Testis (tissue), 2 donors: Measurements from ENCODE around the gene NFIA.

Source experiments
- CTCF ChIP-seq, 3 experiments: fragments of 450-650 bp in 2 of 3; fragments of 200-600 bp in 1 of 3; sonication (generic) in 1 of 3; IDR thresholded peaks; one replicate each; pipeline ENCODE4 v1.5.1; 2016 to 2019; ENCODE audit warnings: antibody characterized with exemption in 3 of 3, mild to moderate bottlenecking in 2 of 3, moderate library complexity in 1 of 3
- POLR2A ChIP-seq: fragments of 450-650 bp; IDR thresholded peaks from one replicate; pipeline ENCODE4 v1.6.1; 2017; ENCODE audit warnings: antibody characterized with exemption, mild to moderate bottlenecking, moderate library complexity

- no peak for TF ChIP-seq POLR2A
- TF ChIP-seq CTCF (IDR thresholded peaks at IDR 0.05) = no peak
Measured at GRCh38 chr1:61377242-61377958, 295.0 kb downstream of the NFIA start.
